ENCODE data around the gene PDZD2.

Gene PDZD2

DNA sequence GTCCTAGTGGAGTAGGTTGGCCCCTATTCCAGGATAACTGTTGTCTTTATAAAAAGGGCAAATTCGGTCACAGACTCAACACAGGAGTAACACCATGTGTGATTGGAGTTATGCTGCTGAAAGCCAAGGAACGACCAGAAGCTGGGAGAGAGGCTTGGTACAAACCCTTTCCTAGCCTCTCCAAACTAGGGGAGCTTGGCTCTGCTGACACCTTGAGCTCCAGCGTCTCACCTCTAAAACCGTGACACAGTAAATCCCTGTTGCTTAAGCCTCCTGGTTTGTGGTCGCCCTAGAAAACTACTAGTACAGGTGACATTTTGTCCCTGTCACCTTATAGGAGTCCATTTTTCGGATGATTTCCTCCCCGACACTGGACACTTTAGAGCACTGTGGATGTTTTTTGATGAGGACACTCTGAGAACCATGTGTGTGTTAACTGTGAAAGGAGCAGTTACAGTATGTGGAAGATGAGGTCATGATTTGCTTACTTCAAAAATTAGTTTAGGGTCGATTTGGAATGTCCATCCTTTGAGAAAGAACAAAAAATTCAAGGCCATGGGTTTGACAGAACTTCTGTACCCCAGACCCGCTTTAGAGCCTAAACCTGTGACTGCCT, 167.0 kb downstream of the PDZD2 start:
- ATAC-seq (ENCODE audit: insufficient read depth, low read depth) (no peak), DNase-seq (no peak)
- Histone ChIP-seq H3K4me2 (ENCODE audit: insufficient read depth, low read length) (no peak overlapping the region), H3K79me2 (ENCODE audit: insufficient read depth, low read length) (no peaks in the 10 kb centered on the region), H3K9ac (ENCODE audit: low read depth, low read length) (no peak overlapping the region), H3K27ac (ENCODE audit: low read length) (no peak overlapping the region), H3K27me3 (ENCODE audit: insufficient read depth, low read length, poor library complexity) (no peaks in the 10 kb centered on the region), H3K36me3 (ENCODE audit: insufficient read depth, low read length) (no peaks in the 10 kb centered on the region), H2AFZ (ENCODE audit: low read depth, low read length) (no peak overlapping the region), H4K20me1 (ENCODE audit: insufficient read depth, low read length) (no peaks in the 10 kb centered on the region; the same call in 1 of the 2 replicates), H3K9me3 (ENCODE audit: insufficient read depth, low read length, severe bottlenecking) (no peaks in the 10 kb centered on the region), H3K4me3 (ENCODE audit: low read depth in 1 of 2, low read length in 2 of 2) (no peak overlapping the region), H3K4me1 (ENCODE audit: insufficient read depth, low read length) (no peaks in the 10 kb centered on the region)
- TF ChIP-seq, protein P1, sequence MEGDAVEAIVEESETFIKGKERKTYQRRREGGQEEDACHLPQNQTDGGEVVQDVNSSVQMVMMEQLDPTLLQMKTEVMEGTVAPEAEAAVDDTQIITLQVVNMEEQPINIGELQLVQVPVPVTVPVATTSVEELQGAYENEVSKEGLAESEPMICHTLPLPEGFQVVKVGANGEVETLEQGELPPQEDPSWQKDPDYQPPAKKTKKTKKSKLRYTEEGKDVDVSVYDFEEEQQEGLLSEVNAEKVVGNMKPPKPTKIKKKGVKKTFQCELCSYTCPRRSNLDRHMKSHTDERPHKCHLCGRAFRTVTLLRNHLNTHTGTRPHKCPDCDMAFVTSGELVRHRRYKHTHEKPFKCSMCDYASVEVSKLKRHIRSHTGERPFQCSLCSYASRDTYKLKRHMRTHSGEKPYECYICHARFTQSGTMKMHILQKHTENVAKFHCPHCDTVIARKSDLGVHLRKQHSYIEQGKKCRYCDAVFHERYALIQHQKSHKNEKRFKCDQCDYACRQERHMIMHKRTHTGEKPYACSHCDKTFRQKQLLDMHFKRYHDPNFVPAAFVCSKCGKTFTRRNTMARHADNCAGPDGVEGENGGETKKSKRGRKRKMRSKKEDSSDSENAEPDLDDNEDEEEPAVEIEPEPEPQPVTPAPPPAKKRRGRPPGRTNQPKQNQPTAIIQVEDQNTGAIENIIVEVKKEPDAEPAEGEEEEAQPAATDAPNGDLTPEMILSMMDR (IDR thresholded peaks at IDR 0.05; ENCODE audit: borderline replicate concordance, extremely low read depth, low read length, poor library complexity, severe bottlenecking), result no peak
- no peak for TF ChIP-seq EZH2 (IDR thresholded peaks at IDR 0.05; ENCODE audit: borderline replicate concordance, low read depth, low read length, severe bottlenecking)

DNA sequence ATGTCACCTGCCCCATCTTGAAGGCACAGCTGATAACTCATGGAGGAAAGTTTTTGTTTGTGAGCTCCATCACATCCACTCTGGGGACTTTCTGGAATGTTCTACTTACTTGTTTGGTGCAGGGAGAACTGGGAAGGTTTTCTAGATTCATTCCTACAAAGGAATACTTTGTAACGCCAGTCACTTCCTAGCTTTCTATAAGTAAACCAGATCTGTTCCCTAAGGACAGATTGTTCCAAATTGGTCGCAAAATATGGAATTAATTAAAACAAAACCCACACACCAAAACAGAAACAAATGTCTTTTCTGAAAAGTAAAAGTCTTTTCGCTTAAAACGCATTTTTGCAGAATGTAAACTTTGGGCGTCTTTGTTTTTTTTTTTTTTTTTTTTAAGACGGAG, 167.6 kb downstream of the PDZD2 start:
- no peaks in the 10 kb centered on the region for H3K36me3 ChIP-seq (ENCODE audit: insufficient read depth, low read length)
- no peaks in the 10 kb centered on the region for H3K27me3 ChIP-seq (ENCODE audit: insufficient read depth, low read length, poor library complexity)
- TF ChIP-seq EZH2 (IDR thresholded peaks at IDR 0.05; ENCODE audit: borderline replicate concordance, low read depth, low read length, severe bottlenecking), result no peak
- TF ChIP-seq, protein P1 (IDR thresholded peaks at IDR 0.05; ENCODE audit: borderline replicate concordance, extremely low read depth, low read length, poor library complexity, severe bottlenecking), result no peak
- H3K9ac ChIP-seq (ENCODE audit: low read depth, low read length), result no peak overlapping the region
- H3K4me2 ChIP-seq (ENCODE audit: insufficient read depth, low read length), result no peak overlapping the region
- no peak overlapping the region for H3K27ac ChIP-seq (ENCODE audit: low read length)
- no peaks in the 10 kb centered on the region for H3K79me2 ChIP-seq (ENCODE audit: insufficient read depth, low read length)
- H4K20me1 ChIP-seq (ENCODE audit: insufficient read depth, low read length), result no peaks in the 10 kb centered on the region; the same call in 1 of the 2 replicates
- no peak overlapping the region for H3K4me3 ChIP-seq (ENCODE audit: low read depth in 1 of 2, low read length in 2 of 2)
- H3K4me1 ChIP-seq (ENCODE audit: insufficient read depth, low read length), result no peaks in the 10 kb centered on the region
- no peak for DNase-seq
- no peaks in the 10 kb centered on the region for H3K9me3 ChIP-seq (ENCODE audit: insufficient read depth, low read length, severe bottlenecking)
- ATAC-seq (ENCODE audit: insufficient read depth, low read depth), result no peak
- no peak overlapping the region for H2AFZ ChIP-seq (ENCODE audit: low read depth, low read length)

DNA sequence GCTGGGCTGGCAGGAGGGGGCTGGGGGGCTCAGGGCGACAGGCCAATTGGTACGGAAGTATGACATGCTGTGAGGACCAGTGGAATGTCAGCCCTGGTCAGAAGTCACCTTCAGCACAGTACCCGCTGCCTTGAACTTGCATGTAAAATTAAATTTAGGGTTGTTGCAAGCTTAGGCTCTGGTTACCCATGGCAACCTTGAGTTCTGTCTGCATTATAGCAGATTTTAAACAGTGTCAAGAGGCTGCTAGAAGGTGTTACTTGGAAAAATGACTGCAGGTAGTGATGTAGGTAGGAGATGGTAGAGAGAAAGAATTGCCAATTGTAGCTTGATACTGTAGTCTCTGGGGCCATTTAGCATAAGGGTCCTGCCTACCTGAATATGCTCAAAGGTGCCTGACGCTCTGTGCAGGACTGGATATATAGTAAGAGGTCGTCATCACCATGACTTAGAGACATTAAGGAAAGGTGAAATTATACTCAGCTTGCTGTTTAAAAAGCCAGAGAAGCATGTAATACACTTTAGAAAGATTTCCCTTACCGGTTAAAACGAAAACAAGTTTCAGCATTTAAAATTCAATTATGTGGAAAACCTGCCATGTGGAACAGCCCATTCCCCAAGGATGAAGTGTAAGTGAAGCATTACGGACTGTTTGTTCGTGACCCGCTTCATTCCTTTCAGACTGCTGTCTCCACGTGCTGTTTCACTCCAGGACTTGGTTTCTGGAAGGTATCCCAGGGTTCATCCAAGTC, 169.0 kb downstream of the PDZD2 start:
- no peak overlapping the region for H3K27ac ChIP-seq (ENCODE audit: low read length)
- no peak overlapping the region for H3K4me3 ChIP-seq (ENCODE audit: low read depth in 1 of 2, low read length in 2 of 2)
- H3K9ac ChIP-seq (ENCODE audit: low read depth, low read length), result no peak overlapping the region
- TF ChIP-seq, protein P1 (IDR thresholded peaks at IDR 0.05; ENCODE audit: borderline replicate concordance, extremely low read depth, low read length, poor library complexity, severe bottlenecking), result no peak
- no peak for TF ChIP-seq EZH2 (IDR thresholded peaks at IDR 0.05; ENCODE audit: borderline replicate concordance, low read depth, low read length, severe bottlenecking)
- no peak overlapping the region for H2AFZ ChIP-seq (ENCODE audit: low read depth, low read length)
- no peaks in the 10 kb centered on the region for H3K4me1 ChIP-seq (ENCODE audit: insufficient read depth, low read length)
- H3K79me2 ChIP-seq (ENCODE audit: insufficient read depth, low read length), result no peaks in the 10 kb centered on the region
- H3K9me3 ChIP-seq (ENCODE audit: insufficient read depth, low read length, severe bottlenecking), result no peaks in the 10 kb centered on the region
- ATAC-seq (ENCODE audit: insufficient read depth, low read depth), result no peak
- no peaks in the 10 kb centered on the region; the same call in 1 of the 2 replicates for H4K20me1 ChIP-seq (ENCODE audit: insufficient read depth, low read length)
- no peaks in the 10 kb centered on the region for H3K36me3 ChIP-seq (ENCODE audit: insufficient read depth, low read length)
- H3K4me2 ChIP-seq (ENCODE audit: insufficient read depth, low read length), result no peak overlapping the region
- no peak for DNase-seq
- H3K27me3 ChIP-seq (ENCODE audit: insufficient read depth, low read length, poor library complexity), result no peaks in the 10 kb centered on the region
